WTC11 (cell line): ENCODE data around the gene ATP9B. TPM values are rescaled to one million over a fixed set of nuclear protein-coding genes. Genes with fewer than 3 reads are reported as not detected.

Source experiments
- ATAC-seq: fragments of 200-7000 bp; cut with Tn5 transposase; 2 replicates; pipeline ENCODE4 v1.10.0; 2021; ENCODE audit warnings: mild to moderate bottlenecking, moderate library complexity
- CTCF ChIA-PET: fragments of 300-600 bp; sonication (Branson Sonifier 250); formaldehyde crosslinking; loops from one replicate; lab custom pipeline; 2021; ENCODE audit warnings: antibody characterized with exemption; lab: Charles Lee
- POLR2A ChIA-PET: fragments of 350-600 bp; sonication (Branson Sonifier 250); formaldehyde crosslinking; loops from one replicate; lab custom pipeline; 2021; ENCODE audit warnings: antibody characterized with exemption; lab: Charles Lee
- DNase-seq: peaks from one replicate; pipeline ENCODE4 v3.0.0; 2021; ENCODE audit warnings: low spot score
- H3K27ac Mint-ChIP-seq: 2 replicates; pipeline ENCODE4 v1.8.0; 2021; ENCODE audit warnings: mixed read lengths
- H3K27me3 Mint-ChIP-seq: 2 replicates; pipeline ENCODE4 v1.8.0; 2021; ENCODE audit warnings: low read depth, mild to moderate bottlenecking, moderate library complexity, mixed read lengths
- H3K36me3 Mint-ChIP-seq: 2 replicates; pipeline ENCODE4 v1.8.0; 2021; ENCODE audit warnings: mixed read lengths
- H3K4me1 Mint-ChIP-seq: 2 replicates; pipeline ENCODE4 v1.8.0; 2022; ENCODE audit warnings: mixed read lengths
- H3K4me3 Mint-ChIP-seq: 2 replicates; pipeline ENCODE4 v1.8.0; 2021; ENCODE audit warnings: mild to moderate bottlenecking, moderate library complexity, mixed read lengths
- H3K9me3 Mint-ChIP-seq: 2 replicates; pipeline ENCODE4 v1.8.0; 2021; ENCODE audit warnings: mixed read lengths
- ATF1 ChIP-seq: sonication (generic); formaldehyde crosslinking; IDR thresholded peaks from 2 replicates; pipeline ENCODE4 v1.8.1; 2023; ENCODE audit warnings: mild to moderate bottlenecking, moderate library complexity, missing genetic modification reagents
- CREB1 ChIP-seq: sonication (generic); formaldehyde crosslinking; IDR thresholded peaks from 2 replicates; pipeline ENCODE4 v1.8.0; 2023; ENCODE audit warnings: mild to moderate bottlenecking, missing genetic modification reagents
- CTCF ChIP-seq: fragments of 200-600 bp; IDR thresholded peaks from 2 replicates; pipeline ENCODE4 v1.8.0; 2022; ENCODE audit warnings: antibody characterized with exemption
- EMX1 ChIP-seq: fragments of 250-450 bp; sonication (Bioruptor Pico); IDR thresholded peaks from 2 replicates; pipeline ENCODE4 v1.8.0; 2021; ENCODE audit warnings: mild to moderate bottlenecking
- ESRRA ChIP-seq: sonication (generic); formaldehyde crosslinking; IDR thresholded peaks from 2 replicates; pipeline ENCODE4 v1.8.1; 2022; ENCODE audit warnings: mild to moderate bottlenecking, missing genetic modification reagents, borderline replicate concordance
- FOXJ3 ChIP-seq: sonication (generic); formaldehyde crosslinking; IDR thresholded peaks from 2 replicates; pipeline ENCODE4 v1.9.0; 2021; ENCODE audit warnings: missing genetic modification reagents, mild to moderate bottlenecking, borderline replicate concordance
- FOXK1 ChIP-seq: sonication (generic); formaldehyde crosslinking; IDR thresholded peaks from 2 replicates; pipeline ENCODE4 v1.8.0; 2022; ENCODE audit warnings: mild to moderate bottlenecking, moderate library complexity, missing genetic modification reagents
- GTF2I ChIP-seq: fragments of 250-450 bp; sonication (Bioruptor Pico); conservative IDR thresholded peaks from 2 replicates; pipeline ENCODE4 v1.4.0; 2021; ENCODE audit warnings: mild to moderate bottlenecking
- IRF2 ChIP-seq: sonication (generic); formaldehyde crosslinking; IDR thresholded peaks from 2 replicates; pipeline ENCODE4 v1.8.0; 2022; ENCODE audit warnings: low read depth, missing genetic modification reagents, borderline replicate concordance
- JUN ChIP-seq: sonication (generic); formaldehyde crosslinking; IDR thresholded peaks from 2 replicates; pipeline ENCODE4 v1.8.0; 2023; ENCODE audit warnings: mild to moderate bottlenecking, missing genetic modification reagents
- MYBL2 ChIP-seq: sonication (generic); formaldehyde crosslinking; IDR thresholded peaks from 2 replicates; pipeline ENCODE4 v1.8.1; 2023; ENCODE audit warnings: mild to moderate bottlenecking, moderate library complexity, missing genetic modification reagents
- NR2C2 ChIP-seq: sonication (generic); formaldehyde crosslinking; IDR thresholded peaks from 2 replicates; pipeline ENCODE4 v1.8.0; 2022; ENCODE audit warnings: mild to moderate bottlenecking, missing genetic modification reagents
- RELA ChIP-seq: sonication (generic); formaldehyde crosslinking; IDR thresholded peaks from 2 replicates; pipeline ENCODE4 v1.8.1; 2022; ENCODE audit warnings: missing genetic modification reagents, mild to moderate bottlenecking, borderline replicate concordance
- SOX15 ChIP-seq: fragments of 250-450 bp; sonication (Bioruptor Pico); IDR thresholded peaks from 2 replicates; pipeline ENCODE4 v1.9.0; 2021; ENCODE audit warnings: mild to moderate bottlenecking
- TEAD4 ChIP-seq: sonication (generic); formaldehyde crosslinking; IDR thresholded peaks from 2 replicates; pipeline ENCODE4 v1.8.0; 2022; ENCODE audit warnings: mild to moderate bottlenecking, missing genetic modification reagents
- ZNF232 ChIP-seq: sonication (generic); formaldehyde crosslinking; IDR thresholded peaks from 2 replicates; pipeline ENCODE4 v1.8.0; 2022; ENCODE audit warnings: mild to moderate bottlenecking, missing genetic modification reagents
- total RNA-seq: library from RNA; stranded (reverse); gene quantifications from 3 replicates; pipeline ENCODE4 v1.2.3, GENCODE V29; 2021
- TF ChIP-seq, protein P1 (sequence below): sonication (generic); formaldehyde crosslinking; IDR thresholded peaks from 2 replicates; pipeline ENCODE4 v1.8.0; 2022; ENCODE audit warnings: mild to moderate bottlenecking, missing genetic modification reagents
- TF ChIP-seq, protein P2 (sequence below): sonication (generic); formaldehyde crosslinking; IDR thresholded peaks from 2 replicates; pipeline ENCODE4 v1.8.0; 2022; ENCODE audit warnings: mild to moderate bottlenecking, missing genetic modification reagents
- TF ChIP-seq, protein P3 (sequence below): sonication (generic); formaldehyde crosslinking; conservative IDR thresholded peaks from 2 replicates; pipeline ENCODE4 v1.8.1; 2022; ENCODE audit warnings: mild to moderate bottlenecking, missing genetic modification reagents
- TF ChIP-seq, protein P4 (sequence below): fragments of 250-450 bp; sonication (Bioruptor Pico); IDR thresholded peaks from 2 replicates; pipeline ENCODE4 v1.8.0; 2021; ENCODE audit warnings: mild to moderate bottlenecking
- TF ChIP-seq, protein P5 (sequence below): sonication (generic); formaldehyde crosslinking; IDR thresholded peaks from 2 replicates; pipeline ENCODE4 v1.8.1; 2023; ENCODE audit warnings: mild to moderate bottlenecking, moderate library complexity, missing genetic modification reagents
- TF ChIP-seq, protein P6 (sequence below): sonication (generic); formaldehyde crosslinking; IDR thresholded peaks from 2 replicates; pipeline ENCODE4 v1.8.0; 2022; ENCODE audit warnings: mild to moderate bottlenecking, missing genetic modification reagents

The ATP9B gene
- total RNA-seq, 1 experiment from 2014 or later = 19.0 TPM

- Mint-ChIP-seq H3K27ac (no peak overlapping the region), H3K36me3 (peaks cover 4% of the 10 kb centered on the region), H3K4me3 (no peak overlapping the region), H3K27me3 (no peaks in the 10 kb centered on the region; the same call in 1 of the 2 replicates), H3K4me1 (peaks cover 12% of the 10 kb centered on the region), H3K9me3 (no peaks in the 10 kb centered on the region)
- TF ChIP-seq FOXJ3 = no peak
- TF ChIP-seq RELA (CRISPR knock-in tag) = no peak
- no peak for TF ChIP-seq CTCF
- TF ChIP-seq, protein P1, sequence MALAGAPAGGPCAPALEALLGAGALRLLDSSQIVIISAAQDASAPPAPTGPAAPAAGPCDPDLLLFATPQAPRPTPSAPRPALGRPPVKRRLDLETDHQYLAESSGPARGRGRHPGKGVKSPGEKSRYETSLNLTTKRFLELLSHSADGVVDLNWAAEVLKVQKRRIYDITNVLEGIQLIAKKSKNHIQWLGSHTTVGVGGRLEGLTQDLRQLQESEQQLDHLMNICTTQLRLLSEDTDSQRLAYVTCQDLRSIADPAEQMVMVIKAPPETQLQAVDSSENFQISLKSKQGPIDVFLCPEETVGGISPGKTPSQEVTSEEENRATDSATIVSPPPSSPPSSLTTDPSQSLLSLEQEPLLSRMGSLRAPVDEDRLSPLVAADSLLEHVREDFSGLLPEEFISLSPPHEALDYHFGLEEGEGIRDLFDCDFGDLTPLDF (CRISPR knock-in tag) = no peak
- TF ChIP-seq ATF1 (CRISPR knock-in tag) = no peak
- TF ChIP-seq, protein P2, sequence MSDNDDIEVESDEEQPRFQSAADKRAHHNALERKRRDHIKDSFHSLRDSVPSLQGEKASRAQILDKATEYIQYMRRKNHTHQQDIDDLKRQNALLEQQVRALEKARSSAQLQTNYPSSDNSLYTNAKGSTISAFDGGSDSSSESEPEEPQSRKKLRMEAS (CRISPR knock-in tag) = no peak
- TF ChIP-seq CREB1 (CRISPR knock-in tag) = no peak
- TF ChIP-seq EMX1 (CRISPR knock-in tag) = no peak
- TF ChIP-seq NR2C2 (CRISPR knock-in tag) = no peak
- TF ChIP-seq, protein P3, sequence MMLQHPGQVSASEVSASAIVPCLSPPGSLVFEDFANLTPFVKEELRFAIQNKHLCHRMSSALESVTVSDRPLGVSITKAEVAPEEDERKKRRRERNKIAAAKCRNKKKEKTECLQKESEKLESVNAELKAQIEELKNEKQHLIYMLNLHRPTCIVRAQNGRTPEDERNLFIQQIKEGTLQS (CRISPR knock-in tag) = no peak
- TF ChIP-seq TEAD4 (CRISPR knock-in tag) = no peak
- no peak for TF ChIP-seq ESRRA (CRISPR knock-in tag)
- TF ChIP-seq, protein P4, sequence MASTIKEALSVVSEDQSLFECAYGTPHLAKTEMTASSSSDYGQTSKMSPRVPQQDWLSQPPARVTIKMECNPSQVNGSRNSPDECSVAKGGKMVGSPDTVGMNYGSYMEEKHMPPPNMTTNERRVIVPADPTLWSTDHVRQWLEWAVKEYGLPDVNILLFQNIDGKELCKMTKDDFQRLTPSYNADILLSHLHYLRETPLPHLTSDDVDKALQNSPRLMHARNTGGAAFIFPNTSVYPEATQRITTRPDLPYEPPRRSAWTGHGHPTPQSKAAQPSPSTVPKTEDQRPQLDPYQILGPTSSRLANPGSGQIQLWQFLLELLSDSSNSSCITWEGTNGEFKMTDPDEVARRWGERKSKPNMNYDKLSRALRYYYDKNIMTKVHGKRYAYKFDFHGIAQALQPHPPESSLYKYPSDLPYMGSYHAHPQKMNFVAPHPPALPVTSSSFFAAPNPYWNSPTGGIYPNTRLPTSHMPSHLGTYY = no peak
- POLR2A ChIA-PET = no interaction called here
- no peak for DNase-seq
- CTCF ChIA-PET = interaction anchor here (0.7 kb wide), 1 partner anchor 43 kb away, joined by 3 read pairs; no protein-coding TSS in a partner anchor
- no peak for ATAC-seq
Measured at GRCh38 chr18:79423211-79424007, 354.2 kb downstream of the ATP9B start.

- Mint-ChIP-seq H3K36me3 (peaks cover 4% of the 10 kb centered on the region), H3K27me3 (no peaks in the 10 kb centered on the region; the same call in 1 of the 2 replicates), H3K9me3 (no peaks in the 10 kb centered on the region), H3K4me1 (peaks cover 12% of the 10 kb centered on the region), H3K27ac (no peak overlapping the region; the same call in 1 of the 2 replicates), H3K4me3 (no peak overlapping the region)
- ATAC-seq (no peak), DNase-seq (no peak)
- ChIA-PET POLR2A (no interaction called here), CTCF (no interaction called here)
- TF ChIP-seq, protein P5, sequence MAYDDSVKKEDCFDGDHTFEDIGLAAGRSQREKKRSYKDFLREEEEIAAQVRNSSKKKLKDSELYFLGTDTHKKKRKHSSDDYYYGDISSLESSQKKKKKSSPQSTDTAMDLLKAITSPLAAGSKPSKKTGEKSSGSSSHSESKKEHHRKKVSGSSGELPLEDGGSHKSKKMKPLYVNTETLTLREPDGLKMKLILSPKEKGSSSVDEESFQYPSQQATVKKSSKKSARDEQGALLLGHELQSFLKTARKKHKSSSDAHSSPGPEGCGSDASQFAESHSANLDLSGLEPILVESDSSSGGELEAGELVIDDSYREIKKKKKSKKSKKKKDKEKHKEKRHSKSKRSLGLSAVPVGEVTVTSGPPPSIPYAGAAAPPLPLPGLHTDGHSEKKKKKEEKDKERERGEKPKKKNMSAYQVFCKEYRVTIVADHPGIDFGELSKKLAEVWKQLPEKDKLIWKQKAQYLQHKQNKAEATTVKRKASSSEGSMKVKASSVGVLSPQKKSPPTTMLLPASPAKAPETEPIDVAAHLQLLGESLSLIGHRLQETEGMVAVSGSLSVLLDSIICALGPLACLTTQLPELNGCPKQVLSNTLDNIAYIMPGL (CRISPR knock-in tag) = no peak
- TF ChIP-seq, protein P6, sequence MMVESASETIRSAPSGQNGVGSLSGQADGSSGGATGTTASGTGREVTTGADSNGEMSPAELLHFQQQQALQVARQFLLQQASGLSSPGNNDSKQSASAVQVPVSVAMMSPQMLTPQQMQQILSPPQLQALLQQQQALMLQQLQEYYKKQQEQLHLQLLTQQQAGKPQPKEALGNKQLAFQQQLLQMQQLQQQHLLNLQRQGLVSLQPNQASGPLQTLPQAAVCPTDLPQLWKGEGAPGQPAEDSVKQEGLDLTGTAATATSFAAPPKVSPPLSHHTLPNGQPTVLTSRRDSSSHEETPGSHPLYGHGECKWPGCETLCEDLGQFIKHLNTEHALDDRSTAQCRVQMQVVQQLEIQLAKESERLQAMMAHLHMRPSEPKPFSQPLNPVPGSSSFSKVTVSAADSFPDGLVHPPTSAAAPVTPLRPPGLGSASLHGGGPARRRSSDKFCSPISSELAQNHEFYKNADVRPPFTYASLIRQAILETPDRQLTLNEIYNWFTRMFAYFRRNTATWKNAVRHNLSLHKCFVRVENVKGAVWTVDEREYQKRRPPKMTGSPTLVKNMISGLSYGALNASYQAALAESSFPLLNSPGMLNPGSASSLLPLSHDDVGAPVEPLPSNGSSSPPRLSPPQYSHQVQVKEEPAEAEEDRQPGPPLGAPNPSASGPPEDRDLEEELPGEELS (CRISPR knock-in tag) = no peak
- TF ChIP-seq ZNF232 (CRISPR knock-in tag) (no peak), JUN (CRISPR knock-in tag) (no peak), SOX15 (CRISPR knock-in tag) (no peak), FOXK1 (CRISPR knock-in tag) (no peak), GTF2I (CRISPR knock-in tag) (no peak), IRF2 (CRISPR knock-in tag) (no peak), MYBL2 (CRISPR knock-in tag) (no peak), CTCF (no peak)
Measured at GRCh38 chr18:79424008-79424565, 354.9 kb downstream of the ATP9B start.
